Hepatocyte (in vitro differentiated cells): ENCODE results near the gene TMEM273. TPM values are rescaled to one million over a fixed set of nuclear protein-coding genes. Genes with fewer than 3 reads are reported as not detected.

Experiments
- DNase-seq: peaks from one replicate; pipeline ENCODE4 v3.0.0-alpha.2; 2016; ENCODE audit warnings: low spot score
- H2AFZ ChIP-seq: fragments of 200-600 bp; sonication (generic); 2 replicates; pipeline ENCODE4 v1.6.0; 2016; ENCODE audit warnings: antibody characterized with exemption, mild to moderate bottlenecking
- H3K27ac ChIP-seq: fragments of 200-600 bp; sonication (generic); 2 replicates; pipeline ENCODE4 v1.5.1; 2016; ENCODE audit warnings: mild to moderate bottlenecking
- H3K27me3 ChIP-seq: fragments of 200-600 bp; sonication (generic); 2 replicates; pipeline ENCODE4 v1.6.1; 2016
- H3K36me3 ChIP-seq: fragments of 200-600 bp; sonication (generic); replicated peaks from 2 replicates; pipeline ENCODE4 v1.5.1; 2016; ENCODE audit warnings: low read depth; ENCODE audit not compliant: insufficient read depth
- H3K4me1 ChIP-seq: fragments of 200-600 bp; sonication (generic); 2 replicates; pipeline ENCODE4 v1.5.1; 2016; ENCODE audit warnings: mild to moderate bottlenecking, moderate library complexity; ENCODE audit not compliant: insufficient read depth
- H3K4me2 ChIP-seq: fragments of 200-600 bp; sonication (generic); 2 replicates; pipeline ENCODE4 v1.6.0; 2016
- H3K4me3 ChIP-seq: fragments of 200-600 bp; sonication (generic); 2 replicates; pipeline ENCODE4 v1.5.1; 2016; ENCODE audit warnings: mild to moderate bottlenecking
- H3K79me2 ChIP-seq: fragments of 200-600 bp; sonication (generic); 2 replicates; pipeline ENCODE4 v1.6.0; 2017; ENCODE audit warnings: mild to moderate bottlenecking
- H3K9me2 ChIP-seq: fragments of 200-600 bp; sonication (generic); replicated peaks from 2 replicates; pipeline ENCODE4 v1.6.0; 2017; ENCODE audit warnings: mild to moderate bottlenecking; ENCODE audit not compliant: insufficient read depth
- H3K9me3 ChIP-seq: fragments of 200-600 bp; sonication (generic); 2 replicates; pipeline ENCODE4 v1.5.1; 2016; ENCODE audit warnings: low read depth, mild to moderate bottlenecking
- H4K20me1 ChIP-seq: fragments of 200-600 bp; sonication (generic); 2 replicates; pipeline ENCODE4 v1.6.0; 2016; ENCODE audit warnings: mild to moderate bottlenecking; ENCODE audit not compliant: insufficient read depth, poor library complexity, severe bottlenecking
- EZH2 ChIP-seq: fragments of 200-600 bp; sonication (generic); IDR thresholded peaks from 2 replicates; pipeline ENCODE4 v1.6.1; 2016; ENCODE audit warnings: antibody characterized with exemption, mild to moderate bottlenecking, borderline replicate concordance
- EZH2phosphoT487 ChIP-seq: fragments of 200-600 bp; sonication (generic); IDR thresholded peaks from one replicate; pipeline ENCODE4 v1.6.1; 2018; ENCODE audit warnings: antibody characterized with exemption, mild to moderate bottlenecking, low read depth, moderate library complexity; ENCODE audit not compliant: unreplicated experiment, severe bottlenecking
- WGBS: methylation state at CpG from one replicate; pipeline ENCODE4 v1.1.6; 2016; ENCODE audit warnings: low lambda C conversion rate; ENCODE audit errors: missing lambda C conversion rate; 5-methylcytosine and 5-hydroxymethylcytosine counted together
- polyA plus RNA-seq: library from polyadenylated mRNA; unstranded; fragments of >200 nt; fragmentation: Nextera tagmentation; extraction: Ambion mirVana; gene quantifications from 2 replicates; pipeline ENCODE4 v1.2.1, GENCODE V29; 2016
- total RNA-seq: library from RNA; depleted of rRNA; stranded (reverse); fragments of >200 nt; gene quantifications from 2 replicates; pipeline ENCODE4 v1.2.3, GENCODE V29; 2014
- TF ChIP-seq, protein P1 (sequence below): fragments of 200-600 bp; sonication (generic); IDR thresholded peaks from 2 replicates; pipeline ENCODE4 v1.5.1; 2016; ENCODE audit warnings: antibody characterized with exemption, mild to moderate bottlenecking; ENCODE audit not compliant: poor library complexity

Gene TMEM273
- total and polyA plus RNA-seq, 2 experiments from 2014 or later, result 0.27 TPM; not detected in 1

- Histone ChIP-seq H3K9me3 (no peaks in the 10 kb centered on the region), H3K4me2 (no peak overlapping the region), H3K27me3 (no peaks in the 10 kb centered on the region), H3K4me1 (no peaks in the 10 kb centered on the region), H3K36me3 (no peaks in the 10 kb centered on the region), H3K4me3 (no peak overlapping the region), H2AFZ (no peak overlapping the region), H3K79me2 (no peaks in the 10 kb centered on the region), H3K9me2 (no peaks in the 10 kb centered on the region), H3K27ac (no peak overlapping the region), H4K20me1 (no peaks in the 10 kb centered on the region)
- DNase-seq, result no peak
- TF ChIP-seq, protein P1, sequence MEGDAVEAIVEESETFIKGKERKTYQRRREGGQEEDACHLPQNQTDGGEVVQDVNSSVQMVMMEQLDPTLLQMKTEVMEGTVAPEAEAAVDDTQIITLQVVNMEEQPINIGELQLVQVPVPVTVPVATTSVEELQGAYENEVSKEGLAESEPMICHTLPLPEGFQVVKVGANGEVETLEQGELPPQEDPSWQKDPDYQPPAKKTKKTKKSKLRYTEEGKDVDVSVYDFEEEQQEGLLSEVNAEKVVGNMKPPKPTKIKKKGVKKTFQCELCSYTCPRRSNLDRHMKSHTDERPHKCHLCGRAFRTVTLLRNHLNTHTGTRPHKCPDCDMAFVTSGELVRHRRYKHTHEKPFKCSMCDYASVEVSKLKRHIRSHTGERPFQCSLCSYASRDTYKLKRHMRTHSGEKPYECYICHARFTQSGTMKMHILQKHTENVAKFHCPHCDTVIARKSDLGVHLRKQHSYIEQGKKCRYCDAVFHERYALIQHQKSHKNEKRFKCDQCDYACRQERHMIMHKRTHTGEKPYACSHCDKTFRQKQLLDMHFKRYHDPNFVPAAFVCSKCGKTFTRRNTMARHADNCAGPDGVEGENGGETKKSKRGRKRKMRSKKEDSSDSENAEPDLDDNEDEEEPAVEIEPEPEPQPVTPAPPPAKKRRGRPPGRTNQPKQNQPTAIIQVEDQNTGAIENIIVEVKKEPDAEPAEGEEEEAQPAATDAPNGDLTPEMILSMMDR, result no peak
- TF ChIP-seq EZH2 (no peak), EZH2phosphoT487 (no peak)
- WGBS, result 75% methylated on average over 8 of the region's 8 CpGs
Observed at GRCh38 chr10:49194212-49194920, 6.2 kb upstream of the TMEM273 start.

DNA sequence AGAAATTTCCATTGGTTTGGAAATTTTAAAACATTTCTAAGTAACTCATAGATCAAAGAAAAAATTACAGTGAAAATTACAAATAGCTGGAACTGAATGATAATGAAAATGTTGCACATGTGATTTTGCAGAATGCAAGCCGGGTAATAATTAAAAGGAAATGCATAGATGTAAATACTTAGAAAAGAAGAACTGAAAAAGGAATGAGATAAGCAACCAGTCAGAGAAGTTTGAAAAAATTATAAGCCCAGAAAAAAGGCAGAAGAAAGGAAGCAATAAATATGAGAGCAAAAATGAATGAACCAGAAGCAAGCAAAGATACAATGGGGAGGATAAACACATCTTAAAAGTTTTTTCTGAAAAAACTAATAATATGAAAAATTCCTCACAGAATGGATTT is 3.2 kb upstream of the TMEM273 start:
- WGBS, result 100% methylated on average over 1 of the region's 1 CpG
- Histone ChIP-seq H4K20me1 (no peaks in the 10 kb centered on the region), H2AFZ (no peak overlapping the region), H3K9me3 (no peaks in the 10 kb centered on the region), H3K4me2 (no peak overlapping the region), H3K79me2 (no peaks in the 10 kb centered on the region), H3K4me3 (no peak overlapping the region), H3K36me3 (no peaks in the 10 kb centered on the region), H3K27me3 (no peaks in the 10 kb centered on the region), H3K9me2 (no peaks in the 10 kb centered on the region), H3K27ac (no peak overlapping the region), H3K4me1 (no peaks in the 10 kb centered on the region)
- no peak for DNase-seq
- TF ChIP-seq EZH2phosphoT487 (no peak), EZH2 (no peak)
- TF ChIP-seq, protein P1, result no peak

DNA sequence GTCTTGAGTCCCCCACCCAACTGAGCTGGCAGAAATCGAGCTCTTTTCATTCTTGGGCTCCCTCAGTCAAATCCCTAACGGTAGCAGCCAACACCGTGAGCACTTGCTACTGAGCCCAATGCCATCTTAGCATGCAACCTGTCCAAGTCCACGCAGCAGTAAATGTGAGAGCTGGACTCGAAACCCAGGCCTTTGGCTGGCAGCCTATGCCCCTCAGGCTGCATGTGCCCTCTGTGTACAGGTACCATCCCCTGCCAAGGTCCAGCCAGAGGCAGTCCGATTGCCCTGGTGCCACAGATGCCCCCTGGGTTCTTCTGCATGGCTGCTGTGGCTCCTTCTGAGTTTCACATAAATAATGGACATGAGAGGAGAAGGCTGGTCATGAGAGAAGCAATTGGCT is 1.2 kb upstream of the TMEM273 start:
- H3K79me2 ChIP-seq, result no peaks in the 10 kb centered on the region
- no peaks in the 10 kb centered on the region for H3K27me3 ChIP-seq
- no peak overlapping the region for H2AFZ ChIP-seq
- H3K4me2 ChIP-seq, result no peak overlapping the region
- H3K9me3 ChIP-seq, result no peaks in the 10 kb centered on the region
- H3K36me3 ChIP-seq, result no peaks in the 10 kb centered on the region
- H3K9me2 ChIP-seq, result no peaks in the 10 kb centered on the region
- 98% methylated on average over 6 of the region's 6 CpGs for WGBS
- no peaks in the 10 kb centered on the region for H3K4me1 ChIP-seq
- no peaks in the 10 kb centered on the region for H4K20me1 ChIP-seq
- DNase-seq, result no peak
- no peak overlapping the region for H3K4me3 ChIP-seq
- no peak overlapping the region for H3K27ac ChIP-seq
- no peak for TF ChIP-seq EZH2phosphoT487
- no peak for TF ChIP-seq EZH2
- TF ChIP-seq, protein P1, result no peak
